Mesenteric fat pad (tissue), 1 donor: ENCODE measurements around the gene DIPK2B. TPM values are rescaled to one million over a fixed set of nuclear protein-coding genes. Genes with fewer than 3 reads are reported as not detected.

Source experiments
- DNase-seq: peaks from one replicate; pipeline ENCODE4 v3.0.0-alpha.2; 2020; ENCODE audit warnings: low spot score
- total RNA-seq: library from RNA; stranded (reverse); fragmentation: NEBNext Ultra II Directional; extraction: Animal tissue kit (Norgen Biotek cat#: 25700); gene quantifications from one replicate; pipeline ENCODE4 v1.2.1, GENCODE V29; 2021
- donor health status: DM: yes; HTN: yes; CAD: no.

Gene DIPK2B
- total RNA-seq, 1 donor from 2014 or later: 42.8 TPM

DNA sequence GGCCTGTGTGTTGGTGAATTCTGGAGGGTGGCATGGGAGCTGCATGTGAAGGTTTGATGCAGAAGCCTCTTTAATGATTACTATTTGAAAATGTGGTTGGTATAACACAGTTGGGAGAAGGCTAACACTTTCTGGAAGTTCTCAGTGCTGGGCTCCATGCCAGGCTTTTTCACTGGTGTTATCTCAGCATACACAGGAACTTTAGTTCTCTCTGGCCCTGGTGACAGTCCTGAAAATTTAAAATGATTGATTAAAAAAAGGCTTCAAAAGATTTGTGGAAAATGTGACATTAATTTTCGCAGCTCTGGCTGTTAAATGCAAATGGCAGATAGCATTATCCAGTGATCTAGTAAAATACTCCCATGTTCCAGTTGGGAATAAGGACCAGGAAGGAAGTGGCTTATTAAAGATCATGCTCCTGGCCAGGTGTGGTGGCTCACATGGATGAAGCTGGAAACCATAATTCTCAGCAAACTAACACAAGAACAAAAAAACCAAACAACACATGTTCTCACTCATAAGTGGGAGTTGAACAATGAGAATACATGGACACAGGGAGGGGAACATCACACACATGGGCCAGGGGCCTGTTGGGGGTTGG lies 36.6 kb downstream of the DIPK2B start:
- DNase-seq: no peak

GRCh38 chrX:45157647-45158046 lies 43.0 kb downstream of the DIPK2B start:
- no peak for DNase-seq

GRCh38 chrX:45154462-45154861 lies 46.2 kb downstream of the DIPK2B start:
- no peak for DNase-seq

- no peak for DNase-seq
Measured at GRCh38 chrX:45154033-45154360, 46.7 kb downstream of the DIPK2B start.
